HL-60 (cell line): ENCODE results near the gene MED26.

Experiments
- DNase-seq, 2 experiments: peaks; one replicate each; pipeline ENCODE4 v3.0.0-alpha.2; 2010 to 2020; ENCODE audit warnings: low read depth in 1 of 2, low spot score in 1 of 2
- H3K27ac ChIP-seq: fragments of 250-450 bp; sonication (Bioruptor Pico); replicated peaks from 2 replicates; pipeline ENCODE4 v1.5.1; 2020; ENCODE audit warnings: mild to moderate bottlenecking, moderate library complexity
- H3K27me3 ChIP-seq: fragments of 250-450 bp; sonication (Bioruptor Pico); 2 replicates; pipeline ENCODE4 v1.5.1; 2021; ENCODE audit warnings: mild to moderate bottlenecking, moderate library complexity; ENCODE audit not compliant: insufficient read depth, poor library complexity, severe bottlenecking
- H3K4me3 ChIP-seq: replicated peaks from 2 replicates; pipeline ENCODE4 v1.5.1; 2011; ENCODE audit warnings: mild to moderate bottlenecking, control low read depth, low read length; ENCODE audit not compliant: insufficient read depth
- CTCF ChIP-seq: IDR thresholded peaks from one replicate; pipeline ENCODE4 v1.5.1; 2011; ENCODE audit warnings: low read length, control low read depth, inconsistent platforms; ENCODE audit not compliant: insufficient read depth
- GABPA ChIP-seq: IDR thresholded peaks from 2 replicates; pipeline ENCODE4 v1.6.1; 2012; ENCODE audit warnings: low read depth
- POLR2AphosphoS5 ChIP-seq: IDR thresholded peaks from 2 replicates; pipeline ENCODE4 v1.6.1; 2012; ENCODE audit warnings: low read depth
- REST ChIP-seq: IDR thresholded peaks from 2 replicates; pipeline ENCODE4 v1.6.1; 2012; ENCODE audit warnings: low read depth; ENCODE audit not compliant: insufficient replicate concordance
- SPI1 ChIP-seq: IDR thresholded peaks from 2 replicates; pipeline ENCODE4 v1.6.1; 2012; ENCODE audit warnings: low read depth, mild to moderate bottlenecking, borderline replicate concordance

The MED26 gene

GRCh38 chr19:16668176-16668575, 40.2 kb upstream of the MED26 start:
- no peak overlapping the region for H3K4me3 ChIP-seq
- no peak for DNase-seq
- H3K27ac ChIP-seq, result no peak overlapping the region
- H3K27me3 ChIP-seq, result no peaks in the 10 kb centered on the region
- no peak for TF ChIP-seq CTCF
- no peak for TF ChIP-seq REST
- no peak for TF ChIP-seq SPI1
- TF ChIP-seq POLR2AphosphoS5, result no peak
- TF ChIP-seq GABPA, result no peak

- H3K27ac ChIP-seq, result no peak overlapping the region
- peak overlapping the region; percentile 92 for H3K4me3 ChIP-seq
- no peaks in the 10 kb centered on the region for H3K27me3 ChIP-seq
- DNase-seq, result no peak
- TF ChIP-seq GABPA (no peak), CTCF (no peak), POLR2AphosphoS5 (no peak), SPI1 (no peak), REST (no peak)
Observed at GRCh38 chr19:16661480-16662034, 33.6 kb upstream of the MED26 start.

- no peak for TF ChIP-seq CTCF
- no peak for TF ChIP-seq SPI1
- TF ChIP-seq GABPA, result no peak
- no peak for TF ChIP-seq POLR2AphosphoS5
- no peak for TF ChIP-seq REST
- DNase-seq, result peak in 1 of 2 experiments; percentile 52
Observed at GRCh38 chr19:16660763-16661479, 32.9 kb upstream of the MED26 start, which contains the start of gene TMEM38A. TSS of gene TMEM38A (plus strand) at chr19:16661139. CDS start at chr19:16661218, 79 bp downstream.

More at GRCh38 chr19:16660763-16661479, 32.9 kb upstream of the MED26 start, which contains the start of gene TMEM38A:
- Histone ChIP-seq H3K27me3 (no peaks in the 10 kb centered on the region), H3K27ac (peak within 1 kb of the TSS; percentile 87), H3K4me3 (peak within 1 kb of the TSS; percentile 92)
